IMR-90 (cell line): ENCODE results near the gene ADAMTSL5. TPM values are rescaled to one million over a fixed set of nuclear protein-coding genes. Genes with fewer than 3 reads are reported as not detected.

Source experiments
- ATAC-seq: fragments of 200-7000 bp; cut with Tn5 transposase; 2 replicates; pipeline ENCODE4 v1.9.1; 2020; ENCODE audit warnings: low read depth, mild to moderate bottlenecking, moderate library complexity
- BruUV-seq: library from RNA; stranded (reverse); fragments of 400-500 nt; replicated peaks from 2 replicates; lab custom pipeline; 2021; lab: Mats Ljungman, UMichigan
- CTCF ChIA-PET: fragments of 300-600 bp; formaldehyde crosslinking; extraction: SDS; loops from one replicate; lab custom pipeline; 2021; ENCODE audit warnings: antibody characterized with exemption; lab: Yijun Ruan, JAX
- POLR2A ChIA-PET: fragments of 300-600 bp; sonication (Branson Sonifier 250); formaldehyde crosslinking; loops from one replicate; lab custom pipeline; 2022; ENCODE audit warnings: antibody characterized with exemption; ENCODE audit not compliant: unreplicated experiment; lab: Charles Lee
- DNase-seq: peaks from one replicate; pipeline ENCODE4 v3.0.0; 2013
- H2AFZ ChIP-seq: replicated peaks from 2 replicates; pipeline ENCODE3; 2013; ENCODE audit warnings: low read length, mild to moderate bottlenecking; ENCODE audit not compliant: poor library complexity
- H2AK5ac ChIP-seq: 2 replicates; pipeline ENCODE4 v1.6.1; 2013; ENCODE audit warnings: low read depth, low read length, inconsistent platforms
- H2AK9ac ChIP-seq: replicated peaks from 2 replicates; pipeline ENCODE3; 2013; ENCODE audit warnings: mild to moderate bottlenecking, low read depth, low read length, moderate library complexity; ENCODE audit not compliant: poor library complexity
- H2BK120ac ChIP-seq: 2 replicates; pipeline ENCODE4 v1.6.1; 2013; ENCODE audit warnings: low read depth, low read length, inconsistent platforms
- H2BK15ac ChIP-seq: 3 replicates; pipeline ENCODE4 v1.6.1; 2013; ENCODE audit warnings: low read depth, low read length, inconsistent platforms
- H2BK20ac ChIP-seq: 2 replicates; pipeline ENCODE4 v1.6.1; 2013; ENCODE audit warnings: low read depth, mild to moderate bottlenecking, inconsistent platforms, low read length, moderate library complexity
- H2BK5ac ChIP-seq: 2 replicates; pipeline ENCODE4 v1.6.1; 2013; ENCODE audit warnings: mild to moderate bottlenecking, low read depth, low read length, inconsistent platforms; ENCODE audit not compliant: poor library complexity, severe bottlenecking
- H3K14ac ChIP-seq: replicated peaks from 2 replicates; pipeline ENCODE4 v1.6.1; 2013; ENCODE audit warnings: low read depth, low read length, inconsistent platforms
- H3K18ac ChIP-seq: 2 replicates; pipeline ENCODE4 v1.6.1; 2013; ENCODE audit warnings: low read depth, low read length, control low read depth
- H3K23ac ChIP-seq: 2 replicates; pipeline ENCODE4 v1.6.1; 2013; ENCODE audit warnings: low read depth, low read length, inconsistent platforms
- H3K27ac ChIP-seq: 2 replicates; pipeline ENCODE4 v1.5.1; 2013; ENCODE audit warnings: mild to moderate bottlenecking, control low read depth, low read length; ENCODE audit not compliant: insufficient read depth
- H3K27me3 ChIP-seq: 2 replicates; pipeline ENCODE4 v1.6.1; 2013; ENCODE audit warnings: low read length; ENCODE audit not compliant: control insufficient read depth, insufficient read depth
- H3K36me3 ChIP-seq: 2 replicates; pipeline ENCODE4 v1.6.1; 2013; ENCODE audit warnings: low read length, mixed read lengths; ENCODE audit not compliant: control insufficient read depth, insufficient read depth
- H3K4ac ChIP-seq: 2 replicates; pipeline ENCODE4 v1.6.1; 2013; ENCODE audit warnings: low read depth, low read length, inconsistent platforms
- H3K4me1 ChIP-seq: 2 replicates; pipeline ENCODE4 v1.6.1; 2013; ENCODE audit warnings: low read length, mixed read lengths; ENCODE audit not compliant: control insufficient read depth, insufficient read depth
- H3K4me2 ChIP-seq: 2 replicates; pipeline ENCODE4 v1.6.1; 2013; ENCODE audit warnings: low read depth, mild to moderate bottlenecking, control low read depth, low read length, moderate library complexity
- H3K4me3 ChIP-seq: 2 replicates; pipeline ENCODE4 v1.5.1; 2013; ENCODE audit warnings: low read depth, mild to moderate bottlenecking, control low read depth, low read length, moderate library complexity; ENCODE audit not compliant: insufficient read depth
- H3K56ac ChIP-seq: 2 replicates; pipeline ENCODE4 v1.6.1; 2013; ENCODE audit warnings: low read length, inconsistent platforms; ENCODE audit not compliant: insufficient read depth; ENCODE audit errors: extremely low read depth
- H3K79me1 ChIP-seq, 2 experiments: 2 replicates each; pipeline ENCODE4 v1.6.1; 2013; ENCODE audit warnings: low read length in 2 of 2, inconsistent platforms in 1 of 2, low read depth in 1 of 2
- H3K9ac ChIP-seq: 2 replicates; pipeline ENCODE4 v1.6.1; 2013; ENCODE audit warnings: low read depth, low read length, control low read depth
- H3K9me1 ChIP-seq: 2 replicates; pipeline ENCODE4 v1.6.1; 2013; ENCODE audit warnings: low read length, inconsistent platforms; ENCODE audit not compliant: insufficient read depth
- H3K9me3 ChIP-seq: 2 replicates; pipeline ENCODE4 v1.6.1; 2013; ENCODE audit warnings: low read length; ENCODE audit not compliant: control insufficient read depth, insufficient read depth
- H4K20me1 ChIP-seq: 2 replicates; pipeline ENCODE4 v1.6.1; 2013; ENCODE audit warnings: low read length, inconsistent platforms; ENCODE audit not compliant: insufficient read depth
- H4K5ac ChIP-seq: 2 replicates; pipeline ENCODE4 v1.6.1; 2013; ENCODE audit warnings: mild to moderate bottlenecking, low read depth, low read length, control low read depth
- H4K8ac ChIP-seq, 2 experiments: 2 replicates each; pipeline ENCODE4 v1.6.1; 2013; ENCODE audit warnings: low read depth in 2 of 2, low read length in 2 of 2, control low read depth in 1 of 2, inconsistent platforms in 1 of 2
- H4K91ac ChIP-seq: 2 replicates; pipeline ENCODE4 v1.6.1; 2013; ENCODE audit warnings: low read depth, low read length, inconsistent platforms; ENCODE audit not compliant: insufficient read depth
- BHLHE40 ChIP-seq: fragments of 150-350 bp; IDR thresholded peaks from 2 replicates; pipeline ENCODE4 v1.6.1; 2016; ENCODE audit warnings: mild to moderate bottlenecking, low read depth, low read length
- CEBPB ChIP-seq: IDR thresholded peaks from 2 replicates; pipeline ENCODE4 v1.6.1; 2012; ENCODE audit warnings: low read depth, low read length, improper control_type of control experiment
- CHD1 ChIP-seq: IDR thresholded peaks from 2 replicates; pipeline ENCODE4 v1.6.1; 2012; ENCODE audit warnings: low read depth, low read length, improper control_type of control experiment
- FOS ChIP-seq: fragments of 150-350 bp; IDR thresholded peaks from 2 replicates; pipeline ENCODE4 v1.6.1; 2016; ENCODE audit warnings: low read depth, low read length
- MAFK ChIP-seq: IDR thresholded peaks from 2 replicates; pipeline ENCODE4 v1.6.1; 2012; ENCODE audit warnings: low read depth, low read length, improper control_type of control experiment
- MAZ ChIP-seq: IDR thresholded peaks from 2 replicates; pipeline ENCODE4 v1.6.1; 2012; ENCODE audit warnings: low read depth, mild to moderate bottlenecking, low read length, improper control_type of control experiment, moderate library complexity, borderline replicate concordance
- MXI1 ChIP-seq: IDR thresholded peaks from 2 replicates; pipeline ENCODE4 v1.6.1; 2012; ENCODE audit warnings: low read depth, mild to moderate bottlenecking, low read length, moderate library complexity, borderline replicate concordance
- NFE2L2 ChIP-seq: fragments of 150-350 bp; IDR thresholded peaks from 2 replicates; pipeline ENCODE4 v1.6.1; 2016; ENCODE audit warnings: low read depth, mild to moderate bottlenecking, low read length
- RCOR1 ChIP-seq: IDR thresholded peaks from 2 replicates; pipeline ENCODE4 v1.6.1; 2012; ENCODE audit warnings: mild to moderate bottlenecking, low read length, improper control_type of control experiment; ENCODE audit not compliant: insufficient replicate concordance
- RFX5 ChIP-seq: IDR thresholded peaks from 2 replicates; pipeline ENCODE4 v1.8.0; 2012; ENCODE audit warnings: low read depth, mild to moderate bottlenecking, low read length, moderate library complexity
- USF2 ChIP-seq: fragments of 150-350 bp; IDR thresholded peaks from 2 replicates; pipeline ENCODE4 v1.6.1; 2017; ENCODE audit warnings: mild to moderate bottlenecking, antibody characterized with exemption, low read length, low read depth
- WGBS, 2 experiments: methylation state at CpG; one replicate each; pipeline versions ENCODE4 v1.1.5 to v1.1.7; 2013; ENCODE audit warnings: missing lambda C conversion rate in 2 of 2; ENCODE audit not compliant: insufficient read length in 1 of 2; ENCODE audit errors: extremely low coverage in 2 of 2; 5-methylcytosine and 5-hydroxymethylcytosine counted together
- dilution Hi-C: fragments of 300-500 bp; cut with HindIII; formaldehyde crosslinking; loops from one replicate; pipeline ENCODE4 v1.14.3; 2018; ENCODE audit warnings: low sequenced_read_pairs; ENCODE audit not compliant: unreplicated experiment
- in situ Hi-C: fragments of 300-500 bp; cut with MboI; formaldehyde crosslinking; loops from 3 replicates; pipeline ENCODE4 v1.14.3; 2019; ENCODE audit warnings: low sequenced_read_pairs, inconsistent platforms, mixed read lengths
- intact Hi-C: fragments of 100-400 bp; cut with micrococcal nuclease; formaldehyde crosslinking; loops from 2 replicates; pipeline ENCODE4 v1.10.0; 2022
- polyA plus RNA-seq, 3 experiments: library from polyadenylated mRNA; depleted of rRNA; stranded (reverse); fragments of >200 nt; gene quantifications; 2 replicates each; pipeline ENCODE4 v1.2.3, GENCODE V29; 2012; ENCODE audit warnings: low replicate concordance in 1 of 3
- total RNA-seq: library from RNA; depleted of rRNA; stranded (reverse); fragments of >200 nt; gene quantifications from 2 replicates; pipeline ENCODE4 v1.2.3, GENCODE V29; 2012
- TF ChIP-seq, protein P1 (sequence below): fragments of 150-350 bp; IDR thresholded peaks from 2 replicates; pipeline ENCODE4 v1.6.1; 2016; ENCODE audit warnings: low read depth, mild to moderate bottlenecking, low read length, moderate library complexity, borderline replicate concordance

Gene ADAMTSL5
- total and polyA plus RNA-seq, 2 of the 4 experiments (the other 2 are of a cell fraction), result 0.90 to 10.8 TPM

- no peak overlapping the region for H3K4me3 ChIP-seq
- no peaks in the 10 kb centered on the region for H3K9me1 ChIP-seq
- no peak overlapping the region for H2AK9ac ChIP-seq
- H3K4me1 ChIP-seq, result no peaks in the 10 kb centered on the region
- H3K4me2 ChIP-seq, result no peak overlapping the region
- TF ChIP-seq FOS, result no peak
- TF ChIP-seq MAFK, result no peak
- TF ChIP-seq RCOR1, result no peak
- TF ChIP-seq CHD1, result no peak
- no peak for TF ChIP-seq BHLHE40
- TF ChIP-seq, protein P1, sequence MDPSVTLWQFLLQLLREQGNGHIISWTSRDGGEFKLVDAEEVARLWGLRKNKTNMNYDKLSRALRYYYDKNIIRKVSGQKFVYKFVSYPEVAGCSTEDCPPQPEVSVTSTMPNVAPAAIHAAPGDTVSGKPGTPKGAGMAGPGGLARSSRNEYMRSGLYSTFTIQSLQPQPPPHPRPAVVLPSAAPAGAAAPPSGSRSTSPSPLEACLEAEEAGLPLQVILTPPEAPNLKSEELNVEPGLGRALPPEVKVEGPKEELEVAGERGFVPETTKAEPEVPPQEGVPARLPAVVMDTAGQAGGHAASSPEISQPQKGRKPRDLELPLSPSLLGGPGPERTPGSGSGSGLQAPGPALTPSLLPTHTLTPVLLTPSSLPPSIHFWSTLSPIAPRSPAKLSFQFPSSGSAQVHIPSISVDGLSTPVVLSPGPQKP, result no peak
- no peak for TF ChIP-seq MAZ
- no peak for TF ChIP-seq RFX5
- TF ChIP-seq USF2, result no peak
- no peak for TF ChIP-seq CEBPB
- no peak for TF ChIP-seq MXI1
- TF ChIP-seq NFE2L2, result no peak
- no peak overlapping the region for H3K4ac ChIP-seq
- no peak overlapping the region for H3K9ac ChIP-seq
- intact Hi-C loops (no loop called here), dilution Hi-C loops (no loop called here), in situ Hi-C loops (loop anchor here (25.0 kb wide), 1 partner anchor 254 kb away; no protein-coding TSS in a partner anchor)
- H4K20me1 ChIP-seq, result no peaks in the 10 kb centered on the region; the same call in 1 of the 2 replicates
- H4K91ac ChIP-seq, result no peak overlapping the region
- H3K9me3 ChIP-seq, result no peaks in the 10 kb centered on the region
- BruUV-seq, result no TSS peak
- H4K8ac ChIP-seq, result no peak overlapping the region
- H3K14ac ChIP-seq, result no peak overlapping the region
- H3K79me1 ChIP-seq, result no peaks in the 10 kb centered on the region
- 74% methylated on average over 5 of the region's 23 CpGs; no CpG with 5 or more reads in 1 of the 2 experiments for WGBS, 2 experiments
- no peak overlapping the region for H2AK5ac ChIP-seq
- ChIA-PET POLR2A (no interaction called here), CTCF (interaction anchor here (0.6 kb wide), 1 partner anchor 28 kb away, joined by 3 read pairs; no protein-coding TSS in a partner anchor)
- no peak overlapping the region for H2BK20ac ChIP-seq
- H3K36me3 ChIP-seq, result no peaks in the 10 kb centered on the region
- no peak overlapping the region for H3K23ac ChIP-seq
- H3K27ac ChIP-seq, result no peak overlapping the region
- H2BK15ac ChIP-seq, result no peak overlapping the region
- no peak overlapping the region for H4K5ac ChIP-seq
- H2BK5ac ChIP-seq, result no peak overlapping the region
- peaks cover 3% of the 10 kb centered on the region for H3K27me3 ChIP-seq
- ATAC-seq, result no peak
- DNase-seq, result no peak
- H3K18ac ChIP-seq, result no peak overlapping the region
- H2BK120ac ChIP-seq, result no peak overlapping the region
- H3K56ac ChIP-seq, result no peak overlapping the region
- no peak overlapping the region for H2AFZ ChIP-seq
Observed at GRCh38 chr19:1533510-1534150, 20.8 kb upstream of the ADAMTSL5 start.
